NCI-H187 (cell line): ENCODE results near the gene VARS2.

Source experiments
- DNase-seq, 2 experiments: peaks; one replicate each; lab custom pipeline; 2025; lab: John Stamatoyannopoulos, UW

Gene VARS2

DNA sequence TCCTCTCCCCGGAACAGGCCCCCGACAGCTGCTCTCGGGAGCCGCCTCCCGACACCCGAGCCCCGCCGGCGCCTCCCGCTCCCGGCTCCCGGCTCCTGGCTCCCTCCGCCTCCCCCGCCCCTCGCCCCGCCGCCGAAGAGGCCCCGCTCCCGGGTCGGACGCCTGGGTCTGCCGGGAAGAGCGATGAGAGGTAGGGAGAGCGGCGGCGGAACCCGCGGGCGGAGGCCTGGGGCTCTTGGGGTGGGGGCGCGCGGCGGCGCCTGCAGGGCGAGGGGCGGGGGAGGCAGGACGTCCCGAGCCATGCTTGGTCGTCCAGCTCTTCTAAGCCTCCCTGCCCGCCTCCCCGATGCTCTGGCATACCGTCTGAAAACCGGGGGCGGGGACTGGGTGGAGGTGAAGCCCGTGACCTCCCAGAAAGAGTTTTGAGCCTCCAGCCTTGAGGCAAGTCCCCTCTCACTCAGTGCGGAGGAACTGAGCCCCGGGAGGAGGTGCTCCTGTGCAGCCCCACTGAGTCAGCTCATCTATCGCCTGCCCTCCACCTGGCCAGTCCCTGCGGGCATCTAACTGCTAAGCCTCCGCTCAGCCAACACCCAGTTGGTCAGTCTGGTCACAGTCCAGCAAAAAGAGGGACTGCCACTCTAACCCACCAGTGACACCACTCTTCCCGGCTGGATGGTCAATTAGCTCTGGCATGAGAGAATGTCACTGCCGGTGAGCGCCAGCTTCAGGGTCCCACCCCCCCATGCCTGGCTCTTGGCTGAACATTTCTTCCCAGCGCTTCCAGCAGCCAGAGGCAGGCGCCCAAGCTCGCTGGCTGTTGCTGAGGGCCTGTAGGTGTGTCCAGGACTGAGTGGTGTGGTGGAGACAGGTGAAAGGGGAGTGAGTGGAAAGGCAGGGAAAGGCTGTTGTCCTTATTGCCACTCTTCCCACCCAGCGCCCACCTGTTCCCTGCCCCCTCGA, 29.2 kb upstream of the VARS2 start:
- DNase-seq = no peak

GRCh38 chr6:30885481-30885998, 28.5 kb upstream of the VARS2 start:
- peak in 1 of 2 experiments; percentile 33 for DNase-seq

DNA sequence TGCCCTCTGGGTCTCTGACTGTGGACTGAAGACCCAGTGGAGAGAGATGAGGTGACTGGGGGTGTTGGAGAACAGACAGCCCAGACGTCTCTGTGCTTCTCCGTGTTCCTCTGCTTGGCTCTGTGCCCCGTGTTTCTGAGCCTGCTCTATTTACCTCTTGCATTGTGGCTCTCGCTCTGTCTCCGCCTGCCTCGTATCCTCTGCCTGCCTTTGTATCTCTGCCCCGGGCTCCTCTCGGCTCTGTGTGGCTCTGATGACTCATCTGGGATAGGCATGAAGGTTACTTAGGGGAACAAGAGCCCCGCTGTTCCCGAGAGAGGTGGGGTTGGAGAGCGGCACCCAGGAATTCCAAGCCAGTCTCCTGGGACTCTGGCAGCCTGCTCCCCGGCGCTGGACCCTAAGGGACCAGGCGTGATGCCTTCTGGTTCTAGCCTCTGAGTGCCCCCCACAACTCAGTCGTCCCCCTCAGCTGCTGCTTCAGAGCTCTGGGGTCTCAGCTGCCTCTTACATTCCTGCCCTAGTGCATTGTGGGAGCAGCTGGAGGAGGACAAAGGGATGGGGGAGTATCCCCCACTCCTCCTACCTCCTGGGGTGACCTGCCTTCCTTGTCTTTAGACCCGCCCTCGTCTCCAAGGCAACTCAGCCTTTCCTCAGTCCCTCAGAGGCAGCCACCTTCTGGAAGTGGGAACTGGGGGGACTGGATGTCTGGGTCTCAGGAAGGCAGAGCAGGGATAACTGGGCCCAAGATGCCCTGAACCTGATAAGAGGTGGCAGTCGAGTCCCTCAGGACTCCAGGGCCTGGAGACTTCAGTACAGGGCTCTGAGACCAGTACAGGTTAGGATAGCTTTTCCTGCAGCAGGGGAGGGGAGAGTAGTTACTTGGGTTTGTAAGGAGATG, 27.8 kb upstream of the VARS2 start:
- peak; percentile 16 to 53 for DNase-seq

- DNase-seq = no peak
Measured at GRCh38 chr6:30886897-30887255, 27.2 kb upstream of the VARS2 start.

GRCh38 chr6:30887901-30888815, 25.9 kb upstream of the VARS2 start:
- no peak for DNase-seq

GRCh38 chr6:30888816-30889495, 25.1 kb upstream of the VARS2 start:
- no peak for DNase-seq

DNA sequence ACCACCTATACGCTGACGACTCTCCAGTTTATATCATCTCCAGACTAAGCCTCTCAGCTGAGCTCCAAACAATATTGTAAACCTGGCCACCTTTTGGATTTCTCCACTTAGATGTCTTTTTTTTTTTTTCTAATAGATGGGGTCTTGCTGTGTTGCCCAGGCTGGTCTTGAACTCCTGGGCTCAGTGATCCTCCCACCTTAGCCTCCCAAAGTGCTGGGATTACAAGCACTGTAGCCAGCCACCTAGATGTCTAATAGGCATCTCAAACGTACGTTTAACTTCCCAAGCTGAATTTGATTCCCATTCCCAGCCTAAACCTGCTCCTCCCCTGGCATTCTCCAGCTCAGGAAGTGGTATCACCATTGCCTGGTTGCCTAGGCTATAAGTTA, 24.5 kb upstream of the VARS2 start:
- DNase-seq = no peak

DNA sequence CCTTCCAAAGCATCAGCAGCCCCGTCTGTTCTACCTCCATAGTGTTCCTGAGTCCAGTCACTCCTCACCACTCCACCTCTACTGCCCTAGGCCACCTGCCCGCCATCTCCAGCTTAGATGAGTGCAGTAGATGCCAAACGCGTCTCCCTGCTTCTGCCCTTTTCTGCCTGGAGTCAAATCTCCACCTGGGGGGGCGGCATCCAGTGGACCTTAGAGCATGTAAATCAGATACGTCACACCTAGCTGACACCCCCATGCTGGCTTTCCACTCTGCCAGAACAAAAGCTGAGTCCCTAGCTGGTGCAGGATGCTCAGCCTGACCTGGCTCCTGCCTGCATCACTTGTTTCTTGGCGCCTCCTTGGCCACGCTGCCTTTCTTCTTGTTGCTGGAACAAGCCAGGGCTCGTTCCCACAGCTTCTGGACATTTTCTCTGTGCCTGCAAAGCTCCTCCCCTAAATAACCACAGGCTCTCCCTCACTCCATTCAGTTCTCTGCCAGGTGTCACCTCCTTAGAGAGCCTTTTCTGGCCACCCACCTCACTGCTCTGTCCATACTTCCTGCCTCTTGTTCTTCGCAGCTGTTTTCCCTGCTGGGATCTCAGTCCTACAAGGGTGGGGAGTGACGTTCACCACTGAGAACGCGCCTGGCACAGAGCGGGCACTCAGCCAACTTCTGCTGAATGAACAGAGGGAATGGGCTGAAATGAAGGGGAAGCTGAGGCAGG, 24.0 kb upstream of the VARS2 start:
- DNase-seq = peak; percentile 19 to 48

- no peak for DNase-seq
Measured at GRCh38 chr6:30890646-30891449, 23.2 kb upstream of the VARS2 start.

- DNase-seq = no peak
Measured at GRCh38 chr6:30891450-30891723, 22.7 kb upstream of the VARS2 start.

DNA sequence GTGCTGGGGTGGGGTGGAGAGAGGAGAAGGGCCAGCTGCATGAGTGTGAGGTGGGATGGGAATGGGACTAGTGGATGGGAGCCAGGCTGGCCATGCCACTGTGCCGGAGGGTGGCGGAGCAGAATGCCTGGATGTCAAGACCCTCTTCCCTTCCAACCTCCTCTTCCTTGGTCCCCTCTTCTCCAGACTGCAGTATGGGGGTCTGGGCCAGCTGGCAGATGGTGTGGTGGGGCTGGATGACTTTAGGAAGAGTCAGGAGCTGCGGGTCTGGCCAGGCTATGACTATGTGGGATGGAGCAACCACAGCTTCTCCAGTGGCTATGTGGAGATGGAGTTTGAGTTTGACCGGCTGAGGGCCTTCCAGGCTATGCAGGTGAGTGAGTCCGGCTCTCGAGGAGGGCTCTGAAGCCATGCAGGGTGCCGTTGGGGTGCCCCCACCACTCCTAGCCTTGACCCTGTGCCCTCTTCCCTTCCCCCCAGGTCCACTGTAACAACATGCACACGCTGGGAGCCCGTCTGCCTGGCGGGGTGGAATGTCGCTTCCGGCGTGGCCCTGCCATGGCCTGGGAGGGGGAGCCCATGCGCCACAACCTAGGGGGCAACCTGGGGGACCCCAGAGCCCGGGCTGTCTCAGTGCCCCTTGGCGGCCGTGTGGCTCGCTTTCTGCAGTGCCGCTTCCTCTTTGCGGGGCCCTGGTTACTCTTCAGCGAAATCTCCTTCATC, 22.1 kb upstream of the VARS2 start:
- no peak for DNase-seq

- DNase-seq = no peak
Measured at GRCh38 chr6:30893001-30893591, 20.9 kb upstream of the VARS2 start.

DNA sequence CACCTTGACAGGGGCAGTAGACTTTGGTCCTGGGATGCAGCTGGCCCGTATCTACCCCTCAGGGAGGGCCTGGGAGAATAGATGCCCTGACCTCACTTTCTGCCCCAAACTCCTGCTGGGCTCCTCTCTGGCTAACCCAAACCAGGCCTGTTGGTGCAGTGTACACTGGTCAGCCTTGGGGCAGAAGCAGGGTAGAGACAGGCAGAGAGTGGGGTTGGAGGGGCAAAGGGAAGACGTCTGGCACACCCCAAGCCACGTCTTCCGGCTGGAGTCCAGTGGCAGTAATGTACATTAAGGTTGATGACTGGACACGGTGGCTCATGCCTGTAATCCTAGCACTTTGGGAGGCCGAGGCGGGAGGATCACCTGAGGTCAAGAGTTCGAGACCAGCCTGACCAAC, 20.4 kb upstream of the VARS2 start:
- no peak for DNase-seq

- no peak for DNase-seq
Measured at GRCh38 chr6:30894381-30894780, 19.7 kb upstream of the VARS2 start.

GRCh38 chr6:30894935-30895334, 19.1 kb upstream of the VARS2 start:
- no peak for DNase-seq

DNA sequence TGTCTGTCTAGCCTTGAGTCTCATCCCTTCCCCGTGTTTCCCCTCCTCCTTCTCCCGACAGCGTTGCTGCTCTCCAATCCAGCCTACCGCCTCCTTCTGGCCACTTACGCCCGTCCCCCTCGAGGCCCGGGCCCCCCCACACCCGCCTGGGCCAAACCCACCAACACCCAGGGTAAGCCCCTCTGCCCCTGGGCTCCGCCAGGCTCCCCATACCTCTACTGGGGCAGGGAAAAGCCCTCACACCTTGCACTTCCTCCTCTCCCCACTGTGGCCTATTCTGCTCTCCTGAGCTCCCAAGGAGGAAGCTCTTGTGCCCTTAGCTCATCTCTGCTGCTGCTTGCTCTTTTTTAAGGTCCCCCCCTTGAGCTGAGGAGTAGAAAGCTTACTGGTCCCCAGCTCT, 18.7 kb upstream of the VARS2 start:
- no peak for DNase-seq

DNA sequence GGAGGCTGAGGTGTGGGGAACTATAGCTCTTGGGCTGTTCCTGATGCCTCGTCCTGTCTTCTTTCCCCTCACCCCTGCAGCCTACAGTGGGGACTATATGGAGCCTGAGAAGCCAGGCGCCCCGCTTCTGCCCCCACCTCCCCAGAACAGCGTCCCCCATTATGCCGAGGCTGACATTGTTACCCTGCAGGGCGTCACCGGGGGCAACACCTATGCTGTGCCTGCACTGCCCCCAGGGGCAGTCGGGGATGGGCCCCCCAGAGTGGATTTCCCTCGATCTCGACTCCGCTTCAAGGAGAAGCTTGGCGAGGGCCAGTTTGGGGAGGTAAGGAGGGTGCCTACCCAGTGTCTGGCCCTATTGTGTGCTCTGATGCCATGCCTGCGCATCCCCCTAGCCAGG, 17.5 kb upstream of the VARS2 start:
- DNase-seq = no peak

- DNase-seq = no peak
Measured at GRCh38 chr6:30897882-30898281, 16.2 kb upstream of the VARS2 start.
